ENCODE results near the gene PTPRD.

DNA sequence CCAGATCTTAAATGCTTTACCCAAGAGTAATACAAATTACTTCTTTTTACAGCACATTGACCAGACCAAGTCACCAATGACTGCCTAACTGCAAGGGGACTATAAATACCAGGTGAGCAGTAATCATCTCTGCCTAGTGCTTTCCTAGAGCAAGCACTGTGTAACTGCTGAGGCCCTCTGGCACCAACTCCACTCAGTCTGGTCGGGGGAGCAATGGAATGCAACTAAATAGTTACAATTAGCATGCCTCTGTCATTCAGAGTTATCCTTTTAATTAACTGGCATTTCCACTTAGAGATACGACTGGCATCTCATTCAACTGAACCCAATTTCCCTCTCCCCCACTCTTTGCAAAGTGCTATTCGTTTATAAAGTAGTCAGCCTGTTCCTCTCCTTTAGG is 1504.2 kb downstream of the PTPRD start:
- TF ChIP-seq, protein P1, sequence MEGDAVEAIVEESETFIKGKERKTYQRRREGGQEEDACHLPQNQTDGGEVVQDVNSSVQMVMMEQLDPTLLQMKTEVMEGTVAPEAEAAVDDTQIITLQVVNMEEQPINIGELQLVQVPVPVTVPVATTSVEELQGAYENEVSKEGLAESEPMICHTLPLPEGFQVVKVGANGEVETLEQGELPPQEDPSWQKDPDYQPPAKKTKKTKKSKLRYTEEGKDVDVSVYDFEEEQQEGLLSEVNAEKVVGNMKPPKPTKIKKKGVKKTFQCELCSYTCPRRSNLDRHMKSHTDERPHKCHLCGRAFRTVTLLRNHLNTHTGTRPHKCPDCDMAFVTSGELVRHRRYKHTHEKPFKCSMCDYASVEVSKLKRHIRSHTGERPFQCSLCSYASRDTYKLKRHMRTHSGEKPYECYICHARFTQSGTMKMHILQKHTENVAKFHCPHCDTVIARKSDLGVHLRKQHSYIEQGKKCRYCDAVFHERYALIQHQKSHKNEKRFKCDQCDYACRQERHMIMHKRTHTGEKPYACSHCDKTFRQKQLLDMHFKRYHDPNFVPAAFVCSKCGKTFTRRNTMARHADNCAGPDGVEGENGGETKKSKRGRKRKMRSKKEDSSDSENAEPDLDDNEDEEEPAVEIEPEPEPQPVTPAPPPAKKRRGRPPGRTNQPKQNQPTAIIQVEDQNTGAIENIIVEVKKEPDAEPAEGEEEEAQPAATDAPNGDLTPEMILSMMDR (conservative IDR thresholded peaks at IDR 0.05; ENCODE audit: low read length) = no peak
- TF ChIP-seq EZH2phosphoT487 (IDR thresholded peaks at IDR 0.05; ENCODE audit: borderline replicate concordance) = no peak

All from Loucy (cell line).